Measurements from ENCODE around the gene L3MBTL4.
"Not testable (repeated sequence)": the region's sequence is repeated elsewhere in the genome, so short reads cannot be mapped to it uniquely, and the experiment has no call there.

The L3MBTL4 gene

DNA sequence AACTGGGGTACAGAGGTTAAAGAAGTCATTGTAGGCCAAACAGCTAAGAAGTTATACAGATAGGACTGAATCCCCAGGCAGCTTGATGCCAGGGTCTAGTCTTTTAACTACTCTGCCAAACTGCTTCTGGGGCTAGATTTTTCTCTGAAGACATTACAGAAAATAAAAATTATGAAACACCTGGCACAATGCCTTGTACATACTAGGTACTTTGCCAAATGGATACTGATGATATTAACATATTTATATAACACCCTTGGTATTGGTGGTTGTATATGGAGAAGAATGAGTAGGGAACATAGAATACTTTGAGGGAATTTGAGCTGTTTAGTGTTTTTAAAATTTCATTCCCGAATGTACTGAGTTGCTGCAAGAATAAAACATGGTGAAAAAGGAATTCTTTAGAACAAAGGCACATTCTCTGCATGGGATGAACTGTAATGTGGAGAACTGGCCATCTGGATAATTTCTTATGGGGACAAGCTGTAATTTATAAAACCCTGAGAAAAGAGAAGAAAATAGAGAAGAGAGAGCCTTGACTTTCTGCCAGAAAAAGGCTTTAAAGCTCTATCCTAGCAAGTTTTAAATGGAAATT is 308.5 kb downstream of the L3MBTL4 start:
- no peak for DNase-seq (ENCODE audit: low read depth)

- no peak for DNase-seq (ENCODE audit: low read depth)
These were observed 311.0 kb downstream of the L3MBTL4 start for GRCh38 chr18:6103741-6104140.

DNA sequence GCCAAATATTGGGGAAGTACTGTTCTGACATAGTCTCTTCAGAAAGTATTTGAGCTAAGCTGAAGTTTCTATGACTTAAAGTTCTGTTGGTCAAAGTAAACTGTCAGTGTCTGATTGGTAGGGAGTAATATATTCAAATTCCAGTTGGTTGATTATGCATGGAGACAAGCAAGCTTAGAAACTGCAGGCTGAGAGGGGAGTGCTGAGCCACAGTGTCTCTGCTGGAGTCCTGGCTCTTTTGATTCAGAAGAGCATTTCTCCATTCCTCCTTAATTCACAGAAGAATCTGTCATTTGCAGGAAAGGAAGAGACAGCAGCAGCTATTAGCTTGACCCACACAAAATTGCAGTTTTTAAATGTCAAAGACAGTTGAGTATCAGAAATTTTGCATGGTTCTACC is 318.0 kb downstream of the L3MBTL4 start:
- DNase-seq (ENCODE audit: low read depth): no peak

DNA sequence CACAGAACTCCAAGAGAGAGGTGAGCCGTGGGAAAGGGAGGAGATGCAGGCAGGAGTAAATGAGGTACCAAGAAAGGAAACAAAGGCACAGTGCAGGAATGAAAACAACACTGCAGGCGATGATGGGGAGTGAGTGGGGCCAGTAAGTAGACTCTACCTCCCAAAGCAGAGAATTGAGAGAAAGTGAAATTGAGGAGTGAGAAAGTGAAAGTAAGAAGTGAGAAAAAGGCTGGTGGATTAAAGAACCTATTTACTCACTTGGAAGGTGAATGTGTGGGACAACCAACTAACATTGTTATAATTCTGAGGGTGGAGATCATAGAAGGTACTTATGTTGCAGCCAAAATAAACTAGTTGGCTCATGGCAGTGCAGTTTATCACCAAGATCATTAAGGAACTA is 326.3 kb downstream of the L3MBTL4 start:
- no peak for DNase-seq (ENCODE audit: low read depth)

DNA sequence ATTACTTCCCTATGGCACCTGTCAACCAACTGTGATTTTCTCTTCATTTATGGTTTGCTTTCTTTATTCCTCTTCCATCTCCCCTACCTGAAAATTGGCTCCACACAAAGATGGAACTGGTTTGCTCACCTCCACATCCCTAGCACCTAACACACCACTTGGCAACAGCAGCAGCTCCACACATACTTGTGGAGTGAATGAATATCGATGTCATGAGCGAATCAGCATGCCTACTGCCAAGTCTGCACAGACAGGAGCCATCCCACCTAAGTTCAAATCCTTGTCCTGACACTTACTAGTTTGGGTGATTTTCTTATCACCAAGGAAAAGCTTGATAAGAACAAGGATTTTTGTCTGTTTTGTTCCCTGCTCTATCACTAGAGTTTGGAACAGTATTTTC is 328.0 kb downstream of the L3MBTL4 start:
- no peak for DNase-seq (ENCODE audit: low read depth)

GRCh38 chr18:6079406-6079805 is 335.3 kb downstream of the L3MBTL4 start:
- no peak for DNase-seq (ENCODE audit: low read depth)

DNA sequence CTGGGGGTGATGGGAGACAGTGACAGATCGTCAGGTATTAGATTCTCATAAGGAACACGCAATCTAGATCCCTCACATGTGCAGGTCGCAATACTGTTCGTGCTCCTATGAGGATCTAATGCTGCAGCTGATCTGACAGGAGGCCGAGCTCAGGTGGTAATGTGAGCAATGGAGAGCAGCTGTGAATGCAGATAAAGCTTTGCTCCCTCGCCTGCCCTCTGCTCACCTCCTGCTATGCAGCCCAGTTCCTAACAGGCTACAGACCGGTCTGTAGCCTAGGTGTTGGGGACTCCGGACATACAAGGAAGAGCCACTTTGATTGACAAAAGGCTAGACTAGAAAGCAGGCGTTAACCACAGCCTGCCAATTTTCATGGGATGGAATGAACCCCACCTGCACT is 335.8 kb downstream of the L3MBTL4 start:
- DNase-seq (ENCODE audit: low read depth): no peak

GRCh38 chr18:6072423-6072822 is 342.3 kb downstream of the L3MBTL4 start:
- not testable (repeated sequence) for DNase-seq (ENCODE audit: low read depth)

DNA sequence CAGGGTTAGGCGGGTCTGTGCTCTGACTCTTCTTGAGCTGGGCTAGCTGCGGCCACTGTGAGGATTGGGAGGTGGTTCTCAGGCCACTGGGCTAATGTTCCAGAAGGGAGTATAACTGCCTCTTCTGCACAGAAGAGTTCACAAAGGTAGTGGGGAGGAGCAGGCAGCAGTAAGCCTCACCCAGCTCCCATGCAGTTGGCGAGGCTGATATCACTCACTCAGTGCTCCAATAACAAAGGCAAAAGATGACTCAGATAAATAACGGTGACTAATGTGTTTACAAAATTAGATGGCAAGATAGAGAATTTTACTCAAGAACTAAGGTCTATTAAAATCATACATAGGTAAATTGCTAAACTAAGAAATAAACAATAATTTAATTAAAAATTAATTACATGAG is 345.2 kb downstream of the L3MBTL4 start:
- no peak for DNase-seq (ENCODE audit: low read depth)

DNA sequence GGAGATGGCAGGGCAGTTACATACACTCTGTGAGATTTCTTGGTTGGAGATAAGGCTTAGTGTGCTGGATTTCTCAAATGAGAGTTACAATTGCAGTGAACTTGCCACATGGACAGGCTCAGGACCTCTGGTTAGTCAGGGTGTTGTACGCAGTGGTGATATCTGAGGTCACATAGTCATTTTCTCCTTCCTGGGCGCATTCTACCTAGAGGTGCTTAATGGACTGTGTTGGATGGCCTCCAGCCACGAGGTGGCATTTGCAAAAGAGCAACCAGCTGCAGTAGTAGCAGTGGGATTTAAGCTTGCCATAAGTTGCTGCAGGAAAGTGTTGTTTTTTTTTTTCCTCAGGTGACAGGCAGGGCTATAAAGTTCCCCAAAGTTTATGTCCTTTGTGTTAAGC is 345.6 kb downstream of the L3MBTL4 start:
- no peak for DNase-seq (ENCODE audit: low read depth)

- no peak for DNase-seq (ENCODE audit: low read depth)
These were observed 354.6 kb downstream of the L3MBTL4 start for GRCh38 chr18:6060149-6060548.

- DNase-seq (ENCODE audit: low read depth): no peak
These were observed 355.2 kb downstream of the L3MBTL4 start for GRCh38 chr18:6059551-6059950.

DNA sequence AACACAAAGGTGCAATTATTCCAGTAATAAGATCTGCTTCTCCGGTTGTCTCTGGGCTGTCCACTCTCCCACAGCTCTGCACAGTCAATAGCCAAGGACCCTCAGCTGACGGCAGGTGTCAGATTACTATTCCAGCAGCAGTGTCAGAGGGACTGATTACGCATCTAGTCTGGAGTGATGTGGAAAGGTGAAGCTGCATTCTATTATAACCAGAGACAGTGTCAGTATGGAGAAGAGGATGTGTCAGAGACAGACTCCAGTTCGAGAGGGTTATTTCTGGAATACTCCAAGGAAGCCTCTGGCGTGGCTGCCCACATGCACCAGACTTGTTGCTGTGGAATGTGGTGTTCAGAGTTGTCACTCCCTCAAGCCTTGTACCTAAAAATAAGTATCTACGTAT is 355.8 kb downstream of the L3MBTL4 start:
- no peak for DNase-seq (ENCODE audit: low read depth)

- DNase-seq (ENCODE audit: low read depth): no peak
These were observed 357.1 kb downstream of the L3MBTL4 start for GRCh38 chr18:6057604-6058003.

- no peak for DNase-seq (ENCODE audit: low read depth)
These were observed 358.4 kb downstream of the L3MBTL4 start for GRCh38 chr18:6056171-6056910.

DNA sequence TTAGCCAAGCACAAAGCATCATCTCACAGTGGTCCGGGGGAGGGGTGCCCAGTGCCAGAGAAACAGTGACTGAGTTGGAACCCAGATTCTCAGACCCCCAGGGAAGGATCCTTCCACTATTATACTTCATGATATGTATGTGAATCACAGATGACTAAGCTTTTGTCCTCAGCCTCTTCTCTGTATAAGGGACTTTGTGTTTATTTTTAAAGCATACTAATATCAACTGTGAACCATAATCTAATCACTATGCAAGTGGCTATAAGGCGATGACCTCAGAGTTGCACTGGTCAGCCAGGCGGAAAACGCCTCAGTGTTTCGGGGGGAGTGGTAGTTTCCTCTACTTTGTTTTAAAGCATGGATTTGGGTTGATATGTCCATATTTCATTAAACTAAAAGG is 359.0 kb downstream of the L3MBTL4 start:
- no peak for DNase-seq (ENCODE audit: low read depth)

DNA sequence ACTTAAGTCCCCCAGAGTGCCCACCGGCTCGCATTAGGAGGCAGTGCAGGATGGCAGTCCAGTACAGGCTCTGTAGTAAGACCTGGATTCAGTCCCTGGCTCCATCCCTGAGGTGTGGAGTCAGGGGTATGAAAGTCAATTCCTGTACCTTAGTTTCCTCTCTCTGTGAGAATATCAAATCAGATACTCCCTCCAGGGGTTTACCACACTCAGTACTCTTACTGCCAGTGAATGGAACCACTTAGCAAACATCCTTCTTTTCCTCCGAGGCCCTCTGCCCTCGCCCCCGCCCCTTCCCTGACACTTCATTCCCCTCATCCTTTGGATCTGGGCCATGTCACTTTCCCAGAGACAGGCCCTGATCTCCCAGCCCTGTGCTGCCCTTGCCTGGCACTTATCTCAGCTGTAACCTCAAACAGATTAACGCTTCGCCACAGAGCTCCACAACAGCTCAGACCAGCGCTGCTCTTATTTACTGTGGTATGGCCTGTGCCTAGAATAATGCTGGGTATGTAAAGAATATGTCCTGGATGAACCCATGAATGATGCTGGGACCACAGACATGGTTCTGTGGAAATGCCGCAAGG is 360.4 kb downstream of the L3MBTL4 start:
- DNase-seq (ENCODE audit: low read depth): no peak

DNA sequence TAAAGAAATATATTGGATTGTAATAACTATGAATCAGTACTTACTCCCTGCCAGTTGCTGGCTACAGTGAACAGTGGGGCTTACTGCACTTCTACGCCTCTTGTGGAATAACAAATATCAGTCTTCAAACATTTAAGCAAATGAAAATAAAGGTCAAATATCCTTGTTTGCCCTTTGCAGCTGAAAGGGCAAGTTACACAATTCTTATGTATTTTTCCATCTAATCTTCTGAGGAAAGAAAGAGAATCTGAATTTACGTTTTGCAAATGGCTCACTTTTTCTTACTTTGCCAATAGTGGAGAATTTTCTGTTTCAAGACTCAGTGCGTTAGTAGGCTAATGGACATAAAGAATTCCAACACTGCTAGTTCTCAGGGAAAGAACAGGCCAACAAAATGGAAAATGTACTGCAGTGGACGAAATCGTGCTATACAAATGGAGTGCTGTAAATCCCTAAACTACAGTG is 362.2 kb downstream of the L3MBTL4 start:
- DNase-seq (ENCODE audit: low read depth): no peak

- not testable (repeated sequence) for DNase-seq (ENCODE audit: low read depth)
These were observed 367.1 kb downstream of the L3MBTL4 start for GRCh38 chr18:6047596-6047995.

GRCh38 chr18:6044773-6045172 is 369.9 kb downstream of the L3MBTL4 start:
- no peak for DNase-seq (ENCODE audit: low read depth)

DNA sequence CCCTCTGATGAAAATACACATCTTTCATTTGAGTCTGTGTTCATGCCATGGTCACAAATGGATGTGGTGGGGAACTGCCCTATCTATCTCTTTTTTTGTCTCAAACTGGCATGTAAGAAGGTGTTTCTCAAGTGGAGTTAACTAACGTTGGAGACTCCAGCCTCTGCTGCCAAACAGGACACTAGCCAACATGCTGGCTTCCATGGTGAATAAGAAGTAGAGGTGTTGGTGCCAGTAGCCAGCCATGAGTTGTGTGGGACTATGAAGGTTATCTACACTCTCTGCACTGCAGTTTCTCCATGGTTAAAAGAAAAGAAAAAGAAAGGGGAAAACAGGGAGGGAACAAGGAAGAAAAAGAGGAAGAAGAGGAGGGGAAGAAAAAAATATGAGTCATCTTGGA is 370.4 kb downstream of the L3MBTL4 start:
- DNase-seq (ENCODE audit: low read depth): no peak

- no peak for DNase-seq (ENCODE audit: low read depth)
These were observed 375.7 kb downstream of the L3MBTL4 start for GRCh38 chr18:6039055-6039454.

GRCh38 chr18:6031442-6031841 is 383.3 kb downstream of the L3MBTL4 start:
- no peak for DNase-seq (ENCODE audit: low read depth)

- no peak for DNase-seq (ENCODE audit: low read depth)
These were observed 383.7 kb downstream of the L3MBTL4 start for GRCh38 chr18:6031002-6031401.
